Tibial nerve (tissue), 4 donors: Measurements from ENCODE around the gene NKX2-2.

ENCODE experiments used
- EP300 ChIP-seq, 2 donors: sonication (generic); formaldehyde crosslinking; IDR thresholded peaks; one replicate each; pipeline ENCODE4 v1.6.1; 2017; ENCODE audit warnings: antibody characterized with exemption in 2 of 2, mild to moderate bottlenecking in 1 of 2
- POLR2A ChIP-seq, 2 donors: fragments of 450-650 bp; IDR thresholded peaks; one replicate each; pipeline ENCODE4 v1.6.1; 2017; ENCODE audit warnings: antibody characterized with exemption in 2 of 2, mild to moderate bottlenecking in 2 of 2, moderate library complexity in 2 of 2
- TF ChIP-seq, protein P1 (sequence below), 5 experiments: fragments of 200-600 bp in 3 of 5; fragments of 450-650 bp in 2 of 5; sonication (generic) in 3 of 5; IDR thresholded peaks; one replicate each; pipeline ENCODE4 v1.5.1; 2016 to 2019; ENCODE audit warnings: antibody characterized with exemption in 5 of 5, mild to moderate bottlenecking in 3 of 5, moderate library complexity in 2 of 5

DNA sequence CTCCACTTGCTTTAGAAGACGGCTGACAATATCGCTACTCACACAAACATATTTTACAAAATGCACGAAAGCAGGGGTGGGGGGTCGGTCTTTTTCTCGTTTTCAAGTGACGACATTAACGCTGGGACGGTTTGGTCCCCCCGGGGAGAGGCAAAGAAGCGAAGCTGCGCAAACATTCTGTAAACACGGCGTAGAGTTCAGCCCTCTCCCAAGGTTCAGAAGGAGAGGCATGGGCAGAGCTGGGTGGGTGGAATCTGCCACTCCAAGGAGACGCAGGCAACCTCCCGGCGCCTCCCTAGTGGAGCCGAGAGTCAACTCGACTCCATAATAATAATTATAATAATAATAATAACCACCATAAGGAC, 2.4 kb downstream of the NKX2-2 start:
- TF ChIP-seq EP300 (IDR thresholded peaks at IDR 0.05) (no peak), POLR2A (IDR thresholded peaks at IDR 0.05) (no peak)
- TF ChIP-seq, protein P1, sequence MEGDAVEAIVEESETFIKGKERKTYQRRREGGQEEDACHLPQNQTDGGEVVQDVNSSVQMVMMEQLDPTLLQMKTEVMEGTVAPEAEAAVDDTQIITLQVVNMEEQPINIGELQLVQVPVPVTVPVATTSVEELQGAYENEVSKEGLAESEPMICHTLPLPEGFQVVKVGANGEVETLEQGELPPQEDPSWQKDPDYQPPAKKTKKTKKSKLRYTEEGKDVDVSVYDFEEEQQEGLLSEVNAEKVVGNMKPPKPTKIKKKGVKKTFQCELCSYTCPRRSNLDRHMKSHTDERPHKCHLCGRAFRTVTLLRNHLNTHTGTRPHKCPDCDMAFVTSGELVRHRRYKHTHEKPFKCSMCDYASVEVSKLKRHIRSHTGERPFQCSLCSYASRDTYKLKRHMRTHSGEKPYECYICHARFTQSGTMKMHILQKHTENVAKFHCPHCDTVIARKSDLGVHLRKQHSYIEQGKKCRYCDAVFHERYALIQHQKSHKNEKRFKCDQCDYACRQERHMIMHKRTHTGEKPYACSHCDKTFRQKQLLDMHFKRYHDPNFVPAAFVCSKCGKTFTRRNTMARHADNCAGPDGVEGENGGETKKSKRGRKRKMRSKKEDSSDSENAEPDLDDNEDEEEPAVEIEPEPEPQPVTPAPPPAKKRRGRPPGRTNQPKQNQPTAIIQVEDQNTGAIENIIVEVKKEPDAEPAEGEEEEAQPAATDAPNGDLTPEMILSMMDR (IDR thresholded peaks at IDR 0.05): no peak
